IPS DF 4.7 (cell line): ENCODE results near the gene VPS13C.

Experiments
- DNase-seq: peaks from one replicate; pipeline ENCODE4 v3.0.0-alpha.2; 2013; ENCODE audit warnings: low spot score; ENCODE audit errors: extremely low read depth

VPS13C gene

GRCh38 chr15:62060113-62060895 lies at the start of gene VPS13C:
Gene VPS13C (minus strand): TSS chr15:62060447. CDS start chr15:62060374, 73 bp downstream.
- no peak for DNase-seq

DNA sequence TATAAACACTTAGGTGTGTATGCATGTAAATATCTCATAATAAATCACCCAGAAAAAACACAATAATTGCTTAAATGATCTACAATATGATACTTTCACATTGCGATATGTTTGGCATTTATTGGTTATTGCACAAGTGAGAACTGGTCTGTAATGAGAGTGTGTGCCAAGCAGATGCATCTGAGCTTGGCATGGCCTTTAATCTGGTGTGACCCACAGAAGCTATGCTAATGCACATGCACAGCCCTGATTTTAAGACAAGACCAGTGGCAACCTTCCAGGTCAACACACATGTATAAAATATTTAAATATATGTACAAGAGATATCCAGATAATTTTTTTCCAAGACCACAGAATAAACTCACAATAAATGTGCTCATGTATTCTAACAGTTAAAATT lies 49.2 kb upstream of the VPS13C start:
- DNase-seq, result no peak

DNA sequence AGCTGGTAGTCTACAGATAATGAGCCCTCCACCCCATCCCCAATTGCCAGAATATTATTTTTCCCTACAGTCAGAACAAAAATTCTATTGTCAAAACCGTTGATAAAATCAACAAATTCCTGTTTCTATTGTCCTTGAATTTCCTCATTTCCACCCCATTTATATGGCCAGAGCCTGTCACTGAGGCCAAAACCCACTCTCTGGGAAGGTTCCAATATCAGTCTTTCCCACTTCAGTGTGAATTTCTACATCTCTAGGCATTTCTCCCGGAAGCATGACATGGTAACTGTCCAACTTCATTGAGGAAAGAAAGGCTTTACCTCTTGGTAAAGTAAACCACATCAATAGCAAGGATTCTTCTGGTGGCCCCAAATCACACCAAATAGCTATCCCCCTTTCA lies 48.2 kb upstream of the VPS13C start:
- DNase-seq, result no peak

GRCh38 chr15:62107571-62108121 lies 47.4 kb upstream of the VPS13C start:
- DNase-seq, result no peak

- no peak for DNase-seq
Measured at GRCh38 chr15:62106096-62106495, 45.8 kb upstream of the VPS13C start.

- no peak for DNase-seq
Measured at GRCh38 chr15:62105266-62105665, 45.0 kb upstream of the VPS13C start.

DNA sequence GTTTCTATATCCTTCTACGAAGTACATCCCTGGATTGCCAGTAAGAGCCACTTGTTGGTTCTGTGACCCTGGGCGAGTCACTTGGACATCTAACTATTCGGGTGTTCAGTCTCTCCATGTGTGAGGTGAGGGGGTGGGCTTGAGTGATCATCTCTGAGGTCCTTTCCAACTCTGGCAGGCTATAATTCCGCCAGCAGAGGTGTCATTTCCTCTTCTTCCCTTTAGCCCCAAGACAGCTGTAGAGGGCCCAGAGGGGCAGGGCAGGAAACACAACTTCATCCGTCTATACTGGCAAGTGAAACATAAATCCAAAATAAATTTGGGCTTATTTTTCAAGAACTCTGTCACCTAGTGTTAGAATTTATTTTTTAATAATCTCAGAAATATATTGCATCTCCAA lies 44.6 kb upstream of the VPS13C start:
- no peak for DNase-seq

- no peak for DNase-seq
Measured at GRCh38 chr15:62104401-62104800, 44.2 kb upstream of the VPS13C start.

- DNase-seq, result no peak
Measured at GRCh38 chr15:62103431-62103830, 43.2 kb upstream of the VPS13C start.

DNA sequence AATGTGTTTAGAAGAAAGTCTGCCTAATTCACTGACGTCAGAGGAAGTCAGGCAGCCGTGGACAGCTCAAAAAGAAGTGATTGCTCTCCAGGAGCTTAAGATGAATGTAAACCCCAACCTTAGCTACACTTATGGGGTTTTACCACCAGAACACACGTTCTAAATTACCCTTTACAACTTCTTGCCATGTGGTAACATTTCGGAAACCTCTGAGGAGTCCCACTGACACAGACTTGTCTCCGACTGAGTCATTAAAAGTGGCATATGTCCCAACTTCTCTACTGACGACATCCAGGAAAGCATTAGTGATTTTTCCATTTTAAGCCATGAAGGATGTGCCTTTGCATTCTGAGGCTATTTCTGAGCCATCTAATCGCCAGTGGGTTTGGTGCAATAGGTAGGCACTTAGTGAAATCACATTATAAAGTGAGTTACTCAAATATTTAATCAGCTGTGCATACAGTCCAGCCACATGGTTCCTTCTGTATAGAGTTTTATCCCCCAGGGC lies 38.9 kb upstream of the VPS13C start:
- DNase-seq, result no peak

GRCh38 chr15:62094388-62094787 lies 34.1 kb upstream of the VPS13C start:
- no peak for DNase-seq

DNA sequence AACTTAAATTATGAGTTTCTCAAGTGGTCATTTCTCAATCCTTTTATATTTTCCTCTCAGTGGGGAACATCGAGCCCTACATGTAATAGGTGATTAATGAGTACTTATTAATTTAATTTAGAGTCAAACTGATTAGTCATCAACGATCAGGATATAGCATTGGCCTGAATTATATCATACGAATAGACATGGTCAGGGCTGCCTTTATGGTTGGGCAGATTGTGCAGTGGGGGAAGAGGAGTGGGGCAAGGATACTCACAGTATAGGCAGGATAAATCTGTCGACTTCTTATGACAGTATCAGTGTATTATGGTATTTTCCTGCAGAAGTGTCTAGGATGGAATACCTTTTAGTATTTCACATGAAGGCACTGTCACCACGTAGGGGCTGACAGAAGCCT lies 33.6 kb upstream of the VPS13C start:
- no peak for DNase-seq

- no peak for DNase-seq
Measured at GRCh38 chr15:62090988-62091387, 30.7 kb upstream of the VPS13C start.

DNA sequence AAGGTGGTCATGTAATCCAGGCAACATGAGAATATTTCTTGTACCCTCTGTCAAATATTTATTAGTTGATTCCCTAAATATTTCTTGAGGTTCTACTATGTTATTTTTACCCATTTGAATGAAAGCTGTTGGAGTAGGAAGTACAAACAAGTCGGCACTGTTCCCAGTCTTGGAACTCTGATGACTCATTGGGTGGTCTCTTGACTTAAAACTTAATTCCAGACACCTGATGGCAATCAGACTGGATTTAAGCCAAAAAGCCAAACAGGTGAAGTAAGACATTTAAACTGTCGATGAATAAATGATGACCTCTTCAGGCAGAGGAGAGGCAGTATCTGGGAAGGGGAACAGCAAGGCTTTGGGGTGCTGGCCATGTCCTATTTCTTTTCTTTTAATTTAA lies 29.4 kb upstream of the VPS13C start:
- DNase-seq, result no peak

- DNase-seq, result no peak
Measured at GRCh38 chr15:62088353-62088693, 28.1 kb upstream of the VPS13C start.

GRCh38 chr15:62087671-62088352 lies 27.6 kb upstream of the VPS13C start:
- DNase-seq, result no peak

GRCh38 chr15:62085740-62086139 lies 25.5 kb upstream of the VPS13C start:
- DNase-seq, result no peak

DNA sequence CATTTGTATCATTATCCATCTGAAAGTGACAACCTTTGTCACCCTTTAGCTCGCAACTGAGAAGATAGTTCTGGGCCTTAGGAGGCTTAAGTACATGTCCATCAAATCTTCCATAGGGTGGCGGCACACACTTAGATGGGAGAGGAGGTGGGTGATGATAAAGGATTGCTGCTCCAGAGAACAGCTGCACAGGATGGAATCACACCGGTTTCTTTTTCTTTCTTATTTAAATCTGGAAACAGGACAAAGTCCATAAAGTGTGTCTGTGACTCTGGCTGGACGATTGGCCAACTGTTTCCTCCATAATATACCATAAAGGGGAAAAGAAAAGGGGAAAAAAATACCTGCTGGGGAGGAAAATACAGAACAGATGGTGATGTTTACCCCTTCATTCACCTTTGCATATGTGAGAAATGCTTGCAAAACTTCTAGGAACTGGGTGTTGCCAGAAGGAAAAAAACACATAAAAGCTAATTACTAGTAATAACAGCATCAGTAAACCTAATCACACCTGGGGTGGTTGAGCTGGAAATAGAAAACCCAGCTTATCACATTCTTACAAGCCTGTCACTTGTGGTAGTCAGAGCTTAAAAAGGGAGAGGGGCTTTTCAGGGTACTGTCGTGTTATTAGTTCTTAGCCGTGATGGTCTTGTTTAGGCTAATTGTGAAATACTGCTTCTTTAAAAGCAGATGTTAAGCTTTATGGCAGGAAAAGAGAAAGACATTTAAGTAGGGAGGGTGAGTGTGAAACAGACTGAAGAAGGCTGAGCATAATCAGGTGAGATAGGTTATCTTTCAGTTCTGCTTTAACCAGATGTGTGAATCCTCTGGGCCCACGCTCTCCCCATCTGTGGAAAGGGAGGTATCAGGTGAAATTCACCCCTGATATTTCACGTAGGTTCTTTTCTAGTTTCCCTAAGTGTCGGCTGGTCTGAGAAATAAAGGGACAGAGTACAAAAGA lies 23.2 kb upstream of the VPS13C start:
- no peak for DNase-seq

DNA sequence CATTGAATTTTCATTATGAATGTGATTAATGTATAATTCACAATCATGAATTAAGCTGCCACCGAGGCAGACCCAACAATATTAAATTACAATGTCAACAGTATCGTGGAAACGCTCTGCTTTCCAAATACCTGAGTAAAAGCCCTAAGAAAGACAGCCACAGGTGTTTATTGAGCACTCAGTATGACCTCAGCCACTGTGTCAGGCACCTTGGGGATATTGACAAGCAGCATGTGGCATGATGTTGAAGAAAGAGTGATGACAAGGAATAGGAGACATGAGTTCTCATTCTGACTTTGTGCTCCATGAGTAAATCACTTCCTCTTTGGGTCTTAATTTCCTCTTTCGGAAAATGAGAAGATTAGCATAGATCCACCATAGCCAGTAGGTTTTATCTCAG lies 19.3 kb upstream of the VPS13C start:
- DNase-seq, result no peak

DNA sequence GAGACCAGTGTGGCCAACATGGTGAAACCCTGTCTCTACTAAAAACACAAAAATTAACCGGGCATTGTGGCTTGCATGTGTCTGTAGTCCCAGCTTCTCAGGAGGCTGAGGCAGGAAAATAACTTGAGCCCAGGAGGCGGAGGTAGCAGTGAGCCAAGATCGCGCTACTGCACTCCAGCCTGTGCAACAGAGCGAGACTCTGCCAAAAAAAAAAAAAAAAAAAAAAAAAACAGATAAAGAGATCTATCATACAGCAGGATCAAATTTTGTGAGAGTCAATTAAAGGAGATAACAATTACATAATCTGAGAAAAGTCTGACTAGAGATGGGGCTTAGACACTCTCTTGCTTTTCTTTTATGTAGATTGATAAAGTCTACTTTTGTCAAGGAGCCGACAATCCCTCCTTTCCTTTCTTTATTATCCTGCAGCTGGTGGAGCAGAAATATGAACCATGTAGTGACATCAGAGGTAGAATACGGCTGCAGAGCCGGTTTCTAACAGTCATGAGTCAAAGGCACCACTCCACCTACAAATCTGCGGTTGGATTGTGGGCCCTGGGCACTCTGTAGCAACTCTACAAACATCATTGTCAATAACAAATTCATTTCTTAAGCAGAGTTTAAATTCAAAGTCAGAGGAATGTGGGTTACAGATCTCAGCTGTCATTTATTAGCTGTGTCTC lies 15.5 kb upstream of the VPS13C start:
- DNase-seq, result no peak
